K562 (cell line): ENCODE results near the gene EEF1A1. TPM values are rescaled to one million over a fixed set of nuclear protein-coding genes. Genes with fewer than 3 reads are reported as not detected.

Experiments used
- BRD9 ChIP-seq: fragments of 450-650 bp; IDR thresholded peaks from 2 replicates; pipeline ENCODE4 v1.6.1; 2018; ENCODE audit warnings: low read depth; ENCODE audit not compliant: partially characterized antibody
- DPF2 ChIP-seq: fragments of 450-650 bp; IDR thresholded peaks from 2 replicates; pipeline ENCODE4 v1.6.1; 2016
- ETS2 ChIP-seq: IDR thresholded peaks from 2 replicates; pipeline ENCODE4 v1.6.1; 2016; ENCODE audit warnings: borderline replicate concordance, missing genetic modification characterization, mild to moderate bottlenecking, moderate library complexity, missing compliant biosample characterization; ENCODE audit not compliant: poor library complexity, severe bottlenecking
- PHF21A ChIP-seq: fragments of 450-650 bp; IDR thresholded peaks from 2 replicates; pipeline ENCODE4 v1.6.1; 2017; ENCODE audit warnings: low read depth, borderline replicate concordance
- PREB ChIP-seq: sonication (generic); formaldehyde crosslinking; IDR thresholded peaks from 2 replicates; pipeline ENCODE4 v1.8.1; 2023; ENCODE audit warnings: mild to moderate bottlenecking, missing genetic modification reagents
- SMAD4 ChIP-seq: fragments of 250-450 bp; sonication (Bioruptor Pico); conservative IDR thresholded peaks from 2 replicates; pipeline ENCODE4 v1.8.0; 2021; ENCODE audit warnings: inconsistent platforms, mild to moderate bottlenecking, moderate library complexity
- TRIM28 ChIP-seq: fragments of 450-650 bp; IDR thresholded peaks from 2 replicates; pipeline ENCODE4 v1.6.1; 2017
- ZFPM2 ChIP-seq: fragments of 250-450 bp; sonication (Bioruptor Pico); IDR thresholded peaks from 2 replicates; pipeline ENCODE4 v1.5.1; 2022; ENCODE audit warnings: mild to moderate bottlenecking
- ZNF140 ChIP-seq: fragments of 250-450 bp; sonication (Bioruptor Pico); IDR thresholded peaks from 2 replicates; pipeline ENCODE4 v1.8.0; 2021; ENCODE audit warnings: moderate library complexity, mild to moderate bottlenecking, inconsistent platforms
- ZNF24 ChIP-seq: fragments of 450-650 bp; IDR thresholded peaks from 2 replicates; pipeline ENCODE4 v1.6.1; 2016
- ZNF263 ChIP-seq: sonication (generic); formaldehyde crosslinking; IDR thresholded peaks from 2 replicates; pipeline ENCODE4 v1.8.0; 2022; ENCODE audit warnings: mild to moderate bottlenecking, missing genetic modification reagents, borderline replicate concordance
- ZNF398 ChIP-seq: fragments of 250-450 bp; sonication (Bioruptor Pico); IDR thresholded peaks from 2 replicates; pipeline ENCODE4 v1.8.0; 2021; ENCODE audit warnings: moderate library complexity, mild to moderate bottlenecking, inconsistent platforms
- ZNF431 ChIP-seq: sonication (generic); formaldehyde crosslinking; IDR thresholded peaks from 2 replicates; pipeline ENCODE4 v1.8.0; 2022; ENCODE audit warnings: mild to moderate bottlenecking, missing genetic modification reagents
- polyA plus RNA-seq, 8 experiments: library from polyadenylated mRNA; depleted of rRNA in 4 of 8; stranded (reverse) in 5 of 8; unstranded in 3 of 8; fragments of >200 nt; fragmentation: Nextera tagmentation in 2 of 8; fragmentation: Illumina TruSeq in 1 of 8; extraction: Ambion mirVana in 2 of 8; extraction: Trizol in 1 of 8; gene quantifications; 2 replicates each; pipeline versions ENCODE4 v1.2.1 to v1.2.3, GENCODE V29; 2011 to 2014; ENCODE audit warnings: inconsistent platforms in 1 of 8, missing spikeins in 1 of 8
- total RNA-seq, 7 experiments: library from RNA; depleted of rRNA in 6 of 7; stranded (reverse); fragments of >200 nt in 6 of 7; fragmentation: Illumina TruSeq in 2 of 7; extraction: Trizol in 2 of 7; gene quantifications; 2 replicates each; pipeline versions ENCODE4 v1.2.1 to v1.2.3, GENCODE V29; 2011 to 2021; ENCODE audit warnings: low replicate concordance in 1 of 7
- TF ChIP-seq, protein P1 (sequence below): fragments of 250-450 bp; sonication (Bioruptor Pico); IDR thresholded peaks from 2 replicates; pipeline ENCODE4 v1.4.0; 2020; ENCODE audit warnings: mild to moderate bottlenecking, moderate library complexity, borderline replicate concordance
- TF ChIP-seq, protein P2 (sequence below), 3 experiments: fragments of 200-800 bp in 1 of 3; sonication (Bioruptor generic) in 1 of 3; sonication (generic) in 1 of 3; formaldehyde crosslinking in 1 of 3; IDR thresholded peaks; 2 replicates each; pipeline versions ENCODE4 v1.6.1 to v1.8.0; 2016 to 2022; ENCODE audit warnings: mild to moderate bottlenecking in 2 of 3, missing compliant biosample characterization in 2 of 3, missing genetic modification characterization in 2 of 3, missing genetic modification reagents in 1 of 3
- TF ChIP-seq, protein P3 (sequence below): fragments of 450-650 bp; IDR thresholded peaks from 2 replicates; pipeline ENCODE4 v1.6.1; 2018; ENCODE audit not compliant: partially characterized antibody

EEF1A1 gene
- total and polyA plus RNA-seq, 9 of the 15 experiments (the other 6 are each of a cell fraction or from before 2014, with no cell fraction given), result 6,453 to 17,323 (median 11,082) TPM

DNA sequence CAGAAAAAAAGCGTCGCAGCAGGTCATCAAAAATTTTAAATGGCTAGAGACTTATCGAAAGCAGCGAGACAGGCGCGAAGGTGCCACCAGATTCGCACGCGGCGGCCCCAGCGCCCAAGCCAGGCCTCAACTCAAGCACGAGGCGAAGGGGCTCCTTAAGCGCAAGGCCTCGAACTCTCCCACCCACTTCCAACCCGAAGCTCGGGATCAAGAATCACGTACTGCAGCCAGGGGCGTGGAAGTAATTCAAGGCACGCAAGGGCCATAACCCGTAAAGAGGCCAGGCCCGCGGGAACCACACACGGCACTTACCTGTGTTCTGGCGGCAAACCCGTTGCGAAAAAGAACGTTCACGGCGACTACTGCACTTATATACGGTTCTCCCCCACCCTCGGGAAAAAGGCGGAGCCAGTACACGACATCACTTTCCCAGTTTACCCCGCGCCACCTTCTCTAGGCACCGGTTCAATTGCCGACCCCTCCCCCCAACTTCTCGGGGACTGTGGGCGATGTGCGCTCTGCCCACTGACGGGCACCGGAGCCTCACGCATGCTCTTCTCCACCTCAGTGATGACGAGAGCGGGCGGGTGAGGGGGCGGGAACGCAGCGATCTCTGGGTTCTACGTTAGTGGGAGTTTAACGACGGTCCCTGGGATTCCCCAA is at the start of gene EEF1A1 (continued):
- TF ChIP-seq PREB (CRISPR knock-in tag), result peak; percentile 37; the same call in 1 of the 2 replicates
- TF ChIP-seq TRIM28, result no peak
- no peak for TF ChIP-seq PHF21A
- TF ChIP-seq, protein P1, sequence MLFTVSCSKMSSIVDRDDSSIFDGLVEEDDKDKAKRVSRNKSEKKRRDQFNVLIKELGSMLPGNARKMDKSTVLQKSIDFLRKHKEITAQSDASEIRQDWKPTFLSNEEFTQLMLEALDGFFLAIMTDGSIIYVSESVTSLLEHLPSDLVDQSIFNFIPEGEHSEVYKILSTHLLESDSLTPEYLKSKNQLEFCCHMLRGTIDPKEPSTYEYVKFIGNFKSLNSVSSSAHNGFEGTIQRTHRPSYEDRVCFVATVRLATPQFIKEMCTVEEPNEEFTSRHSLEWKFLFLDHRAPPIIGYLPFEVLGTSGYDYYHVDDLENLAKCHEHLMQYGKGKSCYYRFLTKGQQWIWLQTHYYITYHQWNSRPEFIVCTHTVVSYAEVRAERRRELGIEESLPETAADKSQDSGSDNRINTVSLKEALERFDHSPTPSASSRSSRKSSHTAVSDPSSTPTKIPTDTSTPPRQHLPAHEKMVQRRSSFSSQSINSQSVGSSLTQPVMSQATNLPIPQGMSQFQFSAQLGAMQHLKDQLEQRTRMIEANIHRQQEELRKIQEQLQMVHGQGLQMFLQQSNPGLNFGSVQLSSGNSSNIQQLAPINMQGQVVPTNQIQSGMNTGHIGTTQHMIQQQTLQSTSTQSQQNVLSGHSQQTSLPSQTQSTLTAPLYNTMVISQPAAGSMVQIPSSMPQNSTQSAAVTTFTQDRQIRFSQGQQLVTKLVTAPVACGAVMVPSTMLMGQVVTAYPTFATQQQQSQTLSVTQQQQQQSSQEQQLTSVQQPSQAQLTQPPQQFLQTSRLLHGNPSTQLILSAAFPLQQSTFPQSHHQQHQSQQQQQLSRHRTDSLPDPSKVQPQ (CRISPR knock-in tag), result 0 out of 2 replicates have a peak, but pooled peaks have one; percentile 34
- TF ChIP-seq ZFPM2 (CRISPR knock-in tag), result no peak
- TF ChIP-seq DPF2, result no peak
- TF ChIP-seq, protein P2, sequence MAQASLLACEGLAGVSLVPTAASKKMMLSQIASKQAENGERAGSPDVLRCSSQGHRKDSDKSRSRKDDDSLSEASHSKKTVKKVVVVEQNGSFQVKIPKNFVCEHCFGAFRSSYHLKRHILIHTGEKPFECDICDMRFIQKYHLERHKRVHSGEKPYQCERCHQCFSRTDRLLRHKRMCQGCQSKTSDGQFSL (CRISPR knock-in tag; IDR thresholded peaks at IDR 0.05), result no peak
- TF ChIP-seq, protein P2 (tag; IDR thresholded peaks at IDR 0.05), result no peak
- TF ChIP-seq ZNF398 (CRISPR knock-in tag), result no peak
- no peak for TF ChIP-seq BRD9
- 0 out of 2 replicates have a peak, but pooled peaks have one; percentile 9 for TF ChIP-seq SMAD4 (CRISPR knock-in tag)
- TF ChIP-seq ZNF24, result peak; percentile 42; the same call in 1 of the 2 replicates
- TF ChIP-seq ZNF263 (CRISPR knock-in tag), result peak; percentile 33
- TF ChIP-seq, protein P3, sequence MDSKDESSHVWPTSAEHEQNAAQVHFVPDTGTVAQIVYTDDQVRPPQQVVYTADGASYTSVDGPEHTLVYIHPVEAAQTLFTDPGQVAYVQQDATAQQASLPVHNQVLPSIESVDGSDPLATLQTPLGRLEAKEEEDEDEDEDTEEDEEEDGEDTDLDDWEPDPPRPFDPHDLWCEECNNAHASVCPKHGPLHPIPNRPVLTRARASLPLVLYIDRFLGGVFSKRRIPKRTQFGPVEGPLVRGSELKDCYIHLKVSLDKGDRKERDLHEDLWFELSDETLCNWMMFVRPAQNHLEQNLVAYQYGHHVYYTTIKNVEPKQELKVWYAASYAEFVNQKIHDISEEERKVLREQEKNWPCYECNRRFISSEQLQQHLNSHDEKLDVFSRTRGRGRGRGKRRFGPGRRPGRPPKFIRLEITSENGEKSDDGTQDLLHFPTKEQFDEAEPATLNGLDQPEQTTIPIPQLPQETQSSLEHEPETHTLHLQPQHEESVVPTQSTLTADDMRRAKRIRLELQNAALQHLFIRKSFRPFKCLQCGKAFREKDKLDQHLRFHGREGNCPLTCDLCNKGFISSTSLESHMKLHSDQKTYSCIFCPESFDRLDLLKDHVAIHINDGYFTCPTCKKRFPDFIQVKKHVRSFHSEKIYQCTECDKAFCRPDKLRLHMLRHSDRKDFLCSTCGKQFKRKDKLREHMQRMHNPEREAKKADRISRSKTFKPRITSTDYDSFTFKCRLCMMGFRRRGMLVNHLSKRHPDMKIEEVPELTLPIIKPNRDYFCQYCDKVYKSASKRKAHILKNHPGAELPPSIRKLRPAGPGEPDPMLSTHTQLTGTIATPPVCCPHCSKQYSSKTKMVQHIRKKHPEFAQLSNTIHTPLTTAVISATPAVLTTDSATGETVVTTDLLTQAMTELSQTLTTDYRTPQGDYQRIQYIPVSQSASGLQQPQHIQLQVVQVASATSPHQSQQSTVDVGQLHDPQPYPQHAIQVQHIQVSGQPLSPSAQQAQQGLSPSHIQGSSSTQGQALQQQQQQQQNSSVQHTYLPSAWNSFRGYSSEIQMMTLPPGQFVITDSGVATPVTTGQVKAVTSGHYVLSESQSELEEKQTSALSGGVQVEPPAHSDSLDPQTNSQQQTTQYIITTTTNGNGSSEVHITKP, result no peak
- TF ChIP-seq ZNF140 (CRISPR knock-in tag), result no peak
- TF ChIP-seq ETS2 (tag), result no peak
- peak; percentile 88; the same call in 1 of the 2 replicates for TF ChIP-seq ZNF431 (CRISPR knock-in tag)
